Sigmoid colon (tissue), 4 donors: ENCODE measurements around the gene C1orf167.

ENCODE experiments used
- EP300 ChIP-seq, 4 donors: sonication (generic); formaldehyde crosslinking; IDR thresholded peaks; one replicate each; pipeline ENCODE4 v1.6.1; 2017; ENCODE audit warnings: antibody characterized with exemption in 4 of 4
- POLR2A ChIP-seq, 2 donors: fragments of 450-650 bp; IDR thresholded peaks; one replicate each; pipeline ENCODE4 v1.6.1; 2016; ENCODE audit warnings: antibody characterized with exemption in 2 of 2, mild to moderate bottlenecking in 2 of 2, moderate library complexity in 2 of 2
- POLR2AphosphoS5 ChIP-seq, 4 donors: sonication (generic); formaldehyde crosslinking; IDR thresholded peaks; one replicate each; pipeline ENCODE4 v1.6.1; 2017; ENCODE audit warnings: antibody characterized with exemption in 4 of 4
- TF ChIP-seq, protein P1 (sequence below), 4 experiments: fragments of 450-650 bp in 3 of 4; fragments of 200-600 bp in 1 of 4; IDR thresholded peaks; one replicate each; pipeline ENCODE4 v1.5.1; 2016 to 2019; ENCODE audit warnings: antibody characterized with exemption in 4 of 4, mild to moderate bottlenecking in 3 of 4, moderate library complexity in 2 of 4

DNA sequence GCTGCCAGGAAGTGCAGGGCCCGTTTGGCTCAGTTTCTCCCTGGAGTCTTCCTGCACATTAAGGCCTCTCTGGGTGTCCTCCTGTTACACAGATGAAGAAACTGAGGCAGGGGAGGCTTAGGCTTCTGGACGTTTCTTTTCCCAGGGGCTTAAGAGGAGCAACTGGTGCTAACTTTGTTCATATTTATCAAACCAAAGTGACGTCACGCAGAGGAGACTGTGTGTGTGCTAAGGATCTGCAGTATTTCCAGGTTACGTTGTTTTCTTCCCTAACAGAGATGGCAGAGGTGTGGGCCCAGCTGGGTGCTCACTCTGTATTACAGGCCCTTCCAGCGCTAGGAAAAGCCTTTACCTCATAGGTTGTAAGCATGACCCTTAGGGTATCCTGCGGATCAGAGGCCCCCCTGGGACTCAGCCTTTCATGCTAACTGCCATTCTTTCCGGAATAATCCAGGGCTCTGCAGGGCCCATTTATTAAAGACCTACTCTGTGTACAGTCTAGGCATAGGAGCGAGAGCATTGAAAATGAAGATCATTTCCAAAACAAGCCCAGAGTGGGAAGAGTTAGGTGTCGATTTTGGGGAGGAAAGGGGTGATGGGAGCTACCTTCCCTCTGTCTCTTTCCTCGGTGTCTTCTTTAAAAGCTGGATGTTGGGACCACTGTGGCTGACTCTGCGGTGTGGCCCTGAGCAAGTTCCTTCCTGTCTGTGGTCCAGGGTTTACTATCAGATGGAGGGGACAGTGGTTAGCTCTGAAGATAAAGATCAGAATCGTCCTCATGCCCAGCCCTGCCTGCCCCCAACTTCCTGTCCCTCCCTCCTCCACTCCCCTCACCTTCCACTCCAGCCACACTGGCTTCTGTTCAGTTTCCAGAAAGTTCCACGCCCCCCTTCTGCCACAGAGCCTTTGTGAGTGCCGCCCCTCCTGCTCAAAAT, 21.5 kb upstream of the C1orf167 start:
- TF ChIP-seq POLR2AphosphoS5 (IDR thresholded peaks at IDR 0.05) (no peak), EP300 (IDR thresholded peaks at IDR 0.05) (no peak), POLR2A (IDR thresholded peaks at IDR 0.05) (no peak)
- TF ChIP-seq, protein P1, sequence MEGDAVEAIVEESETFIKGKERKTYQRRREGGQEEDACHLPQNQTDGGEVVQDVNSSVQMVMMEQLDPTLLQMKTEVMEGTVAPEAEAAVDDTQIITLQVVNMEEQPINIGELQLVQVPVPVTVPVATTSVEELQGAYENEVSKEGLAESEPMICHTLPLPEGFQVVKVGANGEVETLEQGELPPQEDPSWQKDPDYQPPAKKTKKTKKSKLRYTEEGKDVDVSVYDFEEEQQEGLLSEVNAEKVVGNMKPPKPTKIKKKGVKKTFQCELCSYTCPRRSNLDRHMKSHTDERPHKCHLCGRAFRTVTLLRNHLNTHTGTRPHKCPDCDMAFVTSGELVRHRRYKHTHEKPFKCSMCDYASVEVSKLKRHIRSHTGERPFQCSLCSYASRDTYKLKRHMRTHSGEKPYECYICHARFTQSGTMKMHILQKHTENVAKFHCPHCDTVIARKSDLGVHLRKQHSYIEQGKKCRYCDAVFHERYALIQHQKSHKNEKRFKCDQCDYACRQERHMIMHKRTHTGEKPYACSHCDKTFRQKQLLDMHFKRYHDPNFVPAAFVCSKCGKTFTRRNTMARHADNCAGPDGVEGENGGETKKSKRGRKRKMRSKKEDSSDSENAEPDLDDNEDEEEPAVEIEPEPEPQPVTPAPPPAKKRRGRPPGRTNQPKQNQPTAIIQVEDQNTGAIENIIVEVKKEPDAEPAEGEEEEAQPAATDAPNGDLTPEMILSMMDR (IDR thresholded peaks at IDR 0.05), result no peak
